WERI-Rb-1 (cell line): Measurements from ENCODE around the gene TKT.

Experiments
- DNase-seq: peaks from one replicate; pipeline ENCODE4 v3.0.0-alpha.2; 2020
- H3K27ac ChIP-seq: fragments of 250-450 bp; sonication (Bioruptor Pico); 2 replicates; pipeline ENCODE4 v1.5.1; 2020; ENCODE audit warnings: mild to moderate bottlenecking, moderate library complexity
- H3K27me3 ChIP-seq: fragments of 250-450 bp; sonication (Bioruptor Pico); 2 replicates; pipeline ENCODE4 v1.5.1; 2021; ENCODE audit warnings: mild to moderate bottlenecking, low read depth, moderate library complexity; ENCODE audit not compliant: insufficient read depth, severe bottlenecking
- H3K36me3 ChIP-seq: fragments of 250-450 bp; sonication (Bioruptor Pico); 2 replicates; pipeline ENCODE4 v1.5.1; 2020; ENCODE audit warnings: mild to moderate bottlenecking, moderate library complexity
- H3K4me3 ChIP-seq: 2 replicates; pipeline ENCODE4 v1.5.1; 2011; ENCODE audit warnings: low read depth, mild to moderate bottlenecking, control low read depth, low read length
- H3K9me3 ChIP-seq: fragments of 250-450 bp; sonication (Bioruptor Pico); 2 replicates; pipeline ENCODE4 v1.5.1; 2021; ENCODE audit warnings: mild to moderate bottlenecking, moderate library complexity; ENCODE audit not compliant: severe bottlenecking
- CTCF ChIP-seq: IDR thresholded peaks from 2 replicates; pipeline ENCODE4 v1.5.1; 2011; ENCODE audit warnings: low read depth, mild to moderate bottlenecking, control low read depth, inconsistent platforms, low read length

The TKT gene

GRCh38 chr3:53295410-53295809 is 39.6 kb upstream of the TKT start:
- DNase-seq: no peak
- H3K4me3 ChIP-seq: no peak overlapping the region
- H3K9me3 ChIP-seq: no peaks in the 10 kb centered on the region
- H3K27me3 ChIP-seq: no peaks in the 10 kb centered on the region
- no peak for TF ChIP-seq CTCF
- H3K36me3 ChIP-seq: peaks cover 8% of the 10 kb centered on the region; the same call in 1 of the 2 replicates
- no peak overlapping the region for H3K27ac ChIP-seq

- H3K36me3 ChIP-seq: peaks cover 8% of the 10 kb centered on the region; the same call in 1 of the 2 replicates
- TF ChIP-seq CTCF: no peak
- DNase-seq: no peak
Measured at GRCh38 chr3:53293867-53294266, 38.0 kb upstream of the TKT start.

GRCh38 chr3:53288214-53288613 is 32.4 kb upstream of the TKT start:
- DNase-seq: no peak
- H3K4me3 ChIP-seq: no peak overlapping the region
- H3K27ac ChIP-seq: no peak overlapping the region
- no peak for TF ChIP-seq CTCF
- peaks cover 28% of the 10 kb centered on the region for H3K36me3 ChIP-seq
- H3K27me3 ChIP-seq: no peaks in the 10 kb centered on the region
- H3K9me3 ChIP-seq: no peaks in the 10 kb centered on the region

More at GRCh38 chr3:53293867-53294266, 38.0 kb upstream of the TKT start:
- Histone ChIP-seq H3K27me3 (no peaks in the 10 kb centered on the region), H3K4me3 (no peak overlapping the region), H3K9me3 (no peaks in the 10 kb centered on the region), H3K27ac (no peak overlapping the region)

GRCh38 chr3:53287131-53287629 is 31.4 kb upstream of the TKT start:
- Histone ChIP-seq H3K27me3 (no peaks in the 10 kb centered on the region), H3K4me3 (no peak overlapping the region), H3K36me3 (peaks cover 28% of the 10 kb centered on the region), H3K27ac (no peak overlapping the region), H3K9me3 (no peaks in the 10 kb centered on the region)
- DNase-seq: no peak
- no peak for TF ChIP-seq CTCF

GRCh38 chr3:53286727-53287126 is 30.9 kb upstream of the TKT start:
- no peak for DNase-seq
- Histone ChIP-seq H3K4me3 (no peak overlapping the region), H3K9me3 (no peaks in the 10 kb centered on the region), H3K27ac (no peak overlapping the region), H3K36me3 (peaks cover 28% of the 10 kb centered on the region), H3K27me3 (no peaks in the 10 kb centered on the region)
- no peak for TF ChIP-seq CTCF

- H3K27ac ChIP-seq: no peak overlapping the region
- H3K27me3 ChIP-seq: no peaks in the 10 kb centered on the region
- H3K9me3 ChIP-seq: no peaks in the 10 kb centered on the region
- no peak for TF ChIP-seq CTCF
- H3K36me3 ChIP-seq: peaks cover 24% of the 10 kb centered on the region
- no peak overlapping the region for H3K4me3 ChIP-seq
- DNase-seq: no peak
Measured at GRCh38 chr3:53282581-53282980, 26.8 kb upstream of the TKT start.
